GM18951 (cell line): ENCODE measurements around the gene PAK6.

Source experiments
- POLR2A ChIP-seq: IDR thresholded peaks from 4 replicates; pipeline ENCODE4 v1.6.1; 2011; ENCODE audit warnings: mild to moderate bottlenecking; ENCODE audit not compliant: insufficient read length, insufficient read depth; ENCODE audit errors: extremely low read depth
- in situ Hi-C: fragments of 300-500 bp; cut with MboI; formaldehyde crosslinking; loops from one replicate; pipeline ENCODE4 v1.12.0; 2022; ENCODE audit warnings: low sequenced_read_pairs, mixed read lengths, inconsistent platforms; ENCODE audit not compliant: unreplicated experiment

Gene PAK6

DNA sequence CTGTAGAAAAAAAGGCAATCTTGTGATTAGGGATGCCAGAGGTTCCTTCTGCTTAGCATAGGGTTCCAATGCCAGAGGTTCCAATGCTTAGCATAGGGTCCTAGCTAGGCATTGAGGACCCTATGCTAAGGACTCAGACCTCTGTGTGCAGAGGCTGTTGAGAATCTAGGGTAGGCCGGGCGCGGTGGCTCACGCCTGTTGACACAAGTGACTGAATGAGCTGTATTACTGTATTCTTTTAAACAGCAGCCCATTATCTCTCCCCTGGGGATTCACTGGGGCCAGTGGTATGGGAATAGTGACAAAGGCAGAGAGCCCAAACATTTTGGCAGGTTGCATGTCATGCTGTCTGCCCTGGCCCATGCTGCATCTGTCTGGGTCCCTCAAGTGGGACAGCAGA is 16.2 kb downstream of the PAK6 start:
- in situ Hi-C loops: no loop called here
- TF ChIP-seq POLR2A: no peak

DNA sequence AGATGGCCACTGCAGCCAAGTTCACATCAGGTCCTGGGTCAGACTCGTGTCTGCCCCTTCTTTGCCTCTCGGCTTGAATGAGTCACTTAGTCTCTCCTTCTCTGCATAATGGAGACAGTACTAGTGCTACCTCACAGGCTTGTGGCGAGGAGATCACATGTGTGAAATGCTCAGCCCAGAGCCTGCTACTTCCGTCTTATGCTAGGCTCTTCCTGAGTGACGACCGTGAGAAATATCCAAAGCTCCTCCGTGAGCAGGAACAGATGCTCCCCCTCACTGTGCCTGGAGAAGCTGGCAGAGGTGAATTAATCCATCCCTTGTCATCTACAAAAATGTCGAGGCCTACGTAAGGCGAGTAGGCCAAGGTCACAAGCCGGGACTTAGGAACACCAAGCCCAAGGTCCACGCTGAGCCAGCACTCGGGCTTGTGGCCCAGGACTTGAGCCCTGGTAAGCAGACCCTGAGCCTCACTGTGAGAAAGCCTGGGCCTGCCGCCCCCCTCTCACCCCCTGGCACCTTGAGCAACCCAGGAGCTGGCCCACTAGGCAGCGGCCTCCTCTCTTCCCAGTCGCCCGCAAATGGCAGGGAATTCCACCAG is 17.9 kb downstream of the PAK6 start:
- no peak for TF ChIP-seq POLR2A
- in situ Hi-C loops: no loop called here

DNA sequence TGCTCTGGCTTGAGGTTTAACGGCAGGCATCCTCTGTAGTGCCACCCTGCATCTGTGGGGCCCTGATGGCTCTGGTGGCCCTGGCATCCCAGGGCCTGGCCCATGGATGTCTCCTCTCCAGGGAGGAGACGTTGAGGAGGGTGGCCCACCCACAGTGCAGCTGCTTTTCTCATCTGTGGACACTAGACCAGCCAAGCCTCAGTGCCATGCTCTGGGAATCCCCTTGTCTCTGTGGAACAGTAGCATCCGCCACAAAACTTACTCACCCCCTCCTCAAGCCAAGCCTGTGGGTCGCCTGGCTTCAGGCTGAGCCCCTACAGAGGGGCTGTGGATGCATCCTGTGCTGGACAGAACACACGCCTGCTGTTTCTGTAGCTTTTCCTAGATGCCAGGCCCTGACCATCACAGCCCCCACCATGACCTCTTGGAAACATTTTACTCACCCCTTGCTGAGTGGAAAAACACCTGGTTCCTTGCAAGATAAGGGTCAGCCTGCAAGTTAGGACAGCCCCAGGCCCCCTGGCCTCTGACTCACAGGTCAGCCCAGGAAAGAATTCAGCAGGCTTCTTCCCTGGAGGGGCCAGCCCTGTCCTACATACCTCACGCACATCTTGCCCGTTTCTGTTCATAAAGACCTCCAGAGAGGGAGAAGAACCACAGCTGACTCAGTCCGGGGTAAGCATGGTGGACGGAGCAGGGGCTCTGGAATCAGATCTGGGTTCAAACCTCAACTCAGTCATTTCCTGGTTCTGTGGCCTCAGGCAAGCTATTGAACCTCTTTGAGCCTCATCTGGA is 19.0 kb downstream of the PAK6 start:
- no peak for TF ChIP-seq POLR2A
- in situ Hi-C loops: no loop called here

DNA sequence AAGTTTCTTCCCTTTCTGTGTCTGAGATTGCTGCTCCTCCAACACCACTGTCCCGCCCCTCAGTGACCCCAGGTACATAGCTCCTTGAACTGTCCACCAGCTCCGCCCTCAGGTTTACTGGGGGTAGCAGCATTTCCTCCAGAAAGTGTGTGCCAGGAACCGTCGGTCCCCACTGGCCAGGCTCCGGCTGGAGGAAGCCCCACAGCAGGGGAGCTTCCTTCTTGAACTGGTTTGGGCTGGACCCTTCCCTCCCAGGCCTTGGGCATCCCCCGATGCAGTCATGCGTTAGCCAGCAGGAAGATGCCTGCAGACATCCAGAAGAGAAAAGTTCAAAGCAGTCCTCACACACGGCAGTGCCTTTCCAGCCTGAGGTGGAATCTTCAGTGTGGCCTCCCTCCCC is 19.7 kb downstream of the PAK6 start:
- in situ Hi-C loops: no loop called here

DNA sequence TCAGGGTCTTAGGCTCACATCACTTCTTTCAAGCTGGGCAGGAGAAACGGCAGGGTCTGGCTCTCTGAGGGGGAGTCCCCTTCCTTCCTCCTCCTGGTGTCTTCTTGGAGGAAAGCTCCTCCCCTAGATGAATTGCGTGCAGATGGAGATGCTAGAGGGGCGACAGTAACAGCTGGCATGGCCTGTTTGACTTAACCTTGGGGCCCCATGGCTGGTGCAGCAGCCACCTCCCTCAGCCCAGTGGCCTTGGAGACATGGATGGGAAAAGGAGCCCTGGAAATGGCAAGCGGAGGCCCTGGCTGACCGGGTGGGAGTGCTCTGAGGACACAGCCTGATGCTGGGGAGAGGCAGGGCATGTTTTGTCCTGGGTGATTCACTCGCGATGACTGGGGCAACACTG is 20.2 kb downstream of the PAK6 start:
- no peak for TF ChIP-seq POLR2A
- in situ Hi-C loops: no loop called here

More for the DNA sequence above, 19.7 kb downstream of the PAK6 start:
- no peak for TF ChIP-seq POLR2A

DNA sequence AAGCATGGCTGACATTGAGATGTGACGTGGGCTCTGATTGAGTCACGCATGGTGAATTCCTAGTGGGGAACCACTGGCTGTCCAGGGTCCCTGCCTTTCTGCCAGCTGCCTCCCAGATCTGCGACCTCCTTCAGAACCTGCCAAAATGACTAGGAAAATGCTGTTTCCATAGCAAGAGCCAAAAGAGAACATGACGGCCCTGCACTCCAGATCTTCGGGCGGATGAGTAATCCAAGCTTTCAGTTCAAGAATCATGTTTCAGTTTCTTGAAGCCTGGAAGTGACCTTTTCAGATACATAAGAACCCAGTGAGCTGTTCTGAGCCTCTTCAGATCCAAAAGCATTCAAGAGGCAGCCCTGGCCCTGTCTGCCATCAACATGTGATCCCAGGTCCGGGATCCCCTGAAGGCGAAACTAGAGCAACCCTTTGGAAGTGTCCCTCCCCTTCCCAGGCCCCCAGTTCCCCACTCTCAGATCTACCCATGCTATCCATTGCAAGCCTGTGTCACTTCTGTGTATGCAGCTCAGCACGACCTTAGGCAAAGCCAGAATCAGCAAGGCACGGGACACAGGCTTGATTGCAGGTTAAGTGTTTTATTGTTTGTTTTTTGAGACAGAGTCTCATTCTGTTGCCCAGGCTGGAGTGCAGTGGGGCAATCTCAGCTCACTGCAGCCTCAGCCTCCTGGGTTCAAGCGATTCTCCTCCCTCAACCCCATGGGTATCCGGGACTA is 24.3 kb downstream of the PAK6 start:
- in situ Hi-C loops: no loop called here

DNA sequence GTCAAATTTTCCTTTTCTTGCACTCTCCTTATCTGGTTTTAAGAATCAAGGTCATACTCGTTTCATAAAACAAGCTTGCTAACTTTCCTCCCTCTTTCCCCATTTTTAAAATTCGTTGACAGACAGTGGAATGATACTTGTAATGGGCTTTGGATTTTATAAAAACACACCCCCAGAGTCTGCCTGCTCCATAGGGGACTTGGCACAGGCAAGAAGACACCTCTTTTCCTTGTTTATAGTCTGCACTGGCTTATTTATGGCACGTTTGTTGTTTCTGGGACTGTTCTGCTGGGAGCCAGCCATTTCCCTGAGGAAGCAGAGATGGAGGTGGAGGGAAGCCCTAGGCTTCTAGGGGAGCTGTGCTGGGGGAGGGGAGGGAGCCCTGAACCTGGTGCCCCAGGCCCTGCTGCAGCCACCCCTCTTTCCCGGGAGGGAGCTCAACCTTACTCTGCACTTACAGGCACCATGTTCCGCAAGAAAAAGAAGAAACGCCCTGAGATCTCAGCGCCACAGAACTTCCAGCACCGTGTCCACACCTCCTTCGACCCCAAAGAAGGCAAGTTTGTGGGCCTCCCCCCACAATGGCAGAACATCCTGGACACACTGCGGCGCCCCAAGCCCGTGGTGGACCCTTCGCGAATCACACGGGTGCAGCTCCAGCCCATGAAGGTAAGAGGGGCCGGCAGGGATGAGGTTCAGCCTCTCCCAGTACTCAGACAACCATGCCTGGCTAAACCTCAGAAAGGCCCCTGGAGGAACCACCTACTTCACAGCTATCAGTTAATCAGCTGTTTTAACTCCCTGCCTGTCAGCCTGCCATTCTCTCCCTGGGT is 25.7 kb downstream of the PAK6 start:
- TF ChIP-seq POLR2A: no peak
- in situ Hi-C loops: no loop called here

More for the DNA sequence above, 24.3 kb downstream of the PAK6 start:
- no peak for TF ChIP-seq POLR2A

DNA sequence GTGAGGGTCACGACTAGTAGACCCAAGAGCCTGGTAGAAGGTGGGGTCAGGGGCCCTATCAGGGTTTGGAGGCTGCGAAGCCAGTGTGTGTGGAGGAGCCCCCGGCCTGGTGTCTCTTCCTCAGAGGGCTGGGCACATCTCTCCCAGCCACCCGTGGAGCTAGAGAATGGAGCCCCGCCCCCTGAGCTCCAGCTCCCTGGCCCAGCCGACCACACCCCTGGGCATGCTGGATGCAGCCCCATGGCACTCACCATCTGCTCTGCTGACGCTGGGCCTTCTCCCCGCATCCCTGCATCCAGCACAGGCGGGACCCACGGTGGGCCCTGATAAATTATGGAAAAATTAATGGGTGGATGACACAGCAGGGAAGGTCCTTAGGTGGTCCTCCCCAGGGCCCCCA is 26.5 kb downstream of the PAK6 start:
- TF ChIP-seq POLR2A: no peak
- in situ Hi-C loops: no loop called here

DNA sequence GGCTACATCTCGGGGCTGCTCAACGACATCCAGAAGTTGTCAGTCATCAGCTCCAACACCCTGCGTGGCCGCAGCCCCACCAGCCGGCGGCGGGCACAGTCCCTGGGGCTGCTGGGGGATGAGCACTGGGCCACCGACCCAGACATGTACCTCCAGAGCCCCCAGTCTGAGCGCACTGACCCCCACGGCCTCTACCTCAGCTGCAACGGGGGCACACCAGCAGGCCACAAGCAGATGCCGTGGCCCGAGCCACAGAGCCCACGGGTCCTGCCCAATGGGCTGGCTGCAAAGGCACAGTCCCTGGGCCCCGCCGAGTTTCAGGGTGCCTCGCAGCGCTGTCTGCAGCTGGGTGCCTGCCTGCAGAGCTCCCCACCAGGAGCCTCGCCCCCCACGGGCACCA is 27.0 kb downstream of the PAK6 start:
- in situ Hi-C loops: no loop called here
- TF ChIP-seq POLR2A: no peak

DNA sequence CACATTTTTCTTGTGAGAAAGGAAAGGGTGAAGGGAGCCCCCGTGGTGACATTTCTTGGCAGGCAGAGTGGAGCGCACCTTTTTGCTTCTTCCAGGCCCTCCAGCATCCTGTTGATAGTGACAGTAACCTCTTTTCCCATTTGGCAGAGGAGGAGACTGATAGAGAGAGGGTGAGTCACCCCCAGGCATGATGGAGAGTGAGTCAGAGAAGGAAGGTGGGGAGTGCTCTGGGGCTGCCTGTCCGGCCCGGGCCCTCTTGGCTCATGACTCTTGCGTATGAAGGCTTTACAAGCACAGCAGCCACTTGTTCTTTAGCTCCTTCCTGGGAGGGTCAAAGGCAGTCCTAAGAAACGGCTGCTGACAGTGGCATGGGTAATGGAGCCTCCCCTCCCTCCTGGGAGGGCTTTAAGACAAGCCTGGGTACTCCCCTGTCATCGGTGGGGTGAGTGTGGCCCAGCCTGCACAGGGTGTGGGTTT is 28.0 kb downstream of the PAK6 start:
- in situ Hi-C loops: no loop called here
- TF ChIP-seq POLR2A: no peak

DNA sequence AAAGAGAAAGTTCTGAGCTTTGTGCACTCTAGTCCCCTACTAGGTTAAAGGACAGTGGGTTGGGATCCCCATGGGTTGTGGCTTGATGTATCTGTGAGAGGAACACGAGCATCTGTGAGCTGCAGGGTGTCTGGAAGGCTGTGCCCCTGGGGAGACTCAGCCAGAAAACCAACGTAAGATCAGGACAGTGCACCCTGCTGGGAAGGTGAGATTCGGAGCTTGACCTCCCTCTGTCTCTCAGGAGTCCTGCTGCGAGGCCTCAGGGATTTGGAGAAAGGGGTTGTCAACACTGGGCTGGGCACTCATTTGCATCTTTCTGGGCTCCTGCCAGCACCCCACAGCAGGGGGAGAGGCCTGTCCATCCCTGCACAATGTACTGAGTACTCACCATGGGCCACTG is 28.8 kb downstream of the PAK6 start:
- TF ChIP-seq POLR2A: no peak
- in situ Hi-C loops: no loop called here

DNA sequence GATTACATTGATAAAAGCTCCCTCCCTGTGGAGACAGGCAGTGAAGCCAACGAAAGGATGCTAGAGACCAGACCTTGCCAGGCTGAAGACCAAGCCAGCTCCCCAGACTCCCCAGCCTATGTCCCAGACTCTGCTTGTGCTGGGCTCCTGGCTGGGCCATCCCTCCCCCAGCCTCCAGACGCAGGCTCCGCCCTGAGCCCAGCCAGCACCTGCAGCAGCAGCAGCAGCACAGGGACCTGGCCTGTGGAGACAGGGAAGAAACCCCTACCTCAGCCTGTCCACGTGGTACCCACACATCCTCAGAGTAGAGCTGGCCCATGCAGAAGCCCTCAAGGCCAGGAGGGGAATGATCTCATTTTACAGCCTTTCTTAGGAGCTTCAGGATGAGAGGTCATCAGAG is 30.7 kb downstream of the PAK6 start:
- no peak for TF ChIP-seq POLR2A
- in situ Hi-C loops: loop anchor here (10.0 kb wide), 1 partner anchor 225 kb away; no protein-coding TSS in a partner anchor
